Activated CD4-positive, alpha-beta T cell treated with anti-CD3 and anti-CD28 coated beads, Interleukin-2, amount 10 ng/mL, durations not matched to agents 7 days and 5 days (primary cell): ENCODE measurements around the gene CXCR4. TPM values are rescaled to one million over a fixed set of nuclear protein-coding genes. Genes with fewer than 3 reads are reported as not detected.

Experiments used
- CTCF ChIA-PET: fragments of 350-600 bp; sonication (Branson Sonifier 250); formaldehyde crosslinking; loops from one replicate; lab custom pipeline; 2021; ENCODE audit warnings: antibody characterized with exemption; lab: Charles Lee
- POLR2A ChIA-PET: fragments of 350-600 bp; sonication (Branson Sonifier 250); formaldehyde crosslinking; loops from one replicate; lab custom pipeline; 2021; ENCODE audit warnings: antibody characterized with exemption; lab: Charles Lee
- DNase-seq: peaks from one replicate; pipeline ENCODE4 v3.0.0-alpha.2; 2020
- H3K27ac Mint-ChIP-seq: one replicate; pipeline ENCODE4 v1.8.0; 2021; ENCODE audit warnings: mild to moderate bottlenecking, moderate library complexity, mixed read lengths
- H3K27me3 Mint-ChIP-seq: one replicate; pipeline ENCODE4 v1.8.0; 2021; ENCODE audit warnings: mixed read lengths
- H3K36me3 Mint-ChIP-seq: one replicate; pipeline ENCODE4 v1.8.0; 2021; ENCODE audit warnings: low read depth, mixed read lengths
- H3K4me1 Mint-ChIP-seq: one replicate; pipeline ENCODE4 v1.8.0; 2021; ENCODE audit warnings: mixed read lengths
- H3K4me3 Mint-ChIP-seq: one replicate; pipeline ENCODE4 v1.8.0; 2021; ENCODE audit warnings: mild to moderate bottlenecking, moderate library complexity, mixed read lengths
- H3K9me3 Mint-ChIP-seq: one replicate; pipeline ENCODE4 v1.8.0; 2021; ENCODE audit warnings: mixed read lengths
- total RNA-seq, 2 experiments: library from RNA; stranded (reverse); gene quantifications; one replicate each; pipeline ENCODE4 v1.2.3, GENCODE V29; 2021

The CXCR4 gene
- total RNA-seq, 2 experiments from 2014 or later: 147 to 169 TPM

DNA sequence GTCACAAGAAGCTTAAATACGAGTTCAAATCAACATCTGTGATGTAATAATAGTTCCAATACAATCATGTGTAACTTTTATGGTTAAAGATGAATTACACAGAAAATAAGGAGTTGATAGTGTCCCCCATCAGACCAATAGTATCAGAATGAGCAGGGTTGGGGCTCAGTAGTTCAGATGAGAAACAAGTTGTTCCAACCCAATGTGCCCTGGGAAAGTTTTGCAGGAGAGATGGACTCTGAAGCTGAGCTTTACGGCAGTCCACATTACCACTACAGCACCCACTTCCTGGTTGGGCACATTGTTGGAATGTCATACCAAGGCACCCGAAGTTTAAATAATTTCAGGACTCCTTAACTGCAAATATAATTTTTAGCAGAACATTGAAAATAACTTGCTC lies 12.1 kb upstream of the CXCR4 start:
- no peaks in the 10 kb centered on the region for H3K9me3 Mint-ChIP-seq
- POLR2A ChIA-PET: no interaction called here
- H3K4me3 Mint-ChIP-seq: no peak overlapping the region
- peak overlapping the region; percentile 97 for H3K27ac Mint-ChIP-seq
- H3K4me1 Mint-ChIP-seq: peaks cover 88% of the 10 kb centered on the region
- CTCF ChIA-PET: interaction anchor here (0.7 to 1.6 kb wide), 4 partner anchors 8 to 216 kb away, joined by 3 to 4 read pairs (median 3); no protein-coding TSS in a partner anchor
- peaks cover 13% of the 10 kb centered on the region for H3K36me3 Mint-ChIP-seq
- no peak for DNase-seq
- peaks cover 13% of the 10 kb centered on the region for H3K27me3 Mint-ChIP-seq

DNA sequence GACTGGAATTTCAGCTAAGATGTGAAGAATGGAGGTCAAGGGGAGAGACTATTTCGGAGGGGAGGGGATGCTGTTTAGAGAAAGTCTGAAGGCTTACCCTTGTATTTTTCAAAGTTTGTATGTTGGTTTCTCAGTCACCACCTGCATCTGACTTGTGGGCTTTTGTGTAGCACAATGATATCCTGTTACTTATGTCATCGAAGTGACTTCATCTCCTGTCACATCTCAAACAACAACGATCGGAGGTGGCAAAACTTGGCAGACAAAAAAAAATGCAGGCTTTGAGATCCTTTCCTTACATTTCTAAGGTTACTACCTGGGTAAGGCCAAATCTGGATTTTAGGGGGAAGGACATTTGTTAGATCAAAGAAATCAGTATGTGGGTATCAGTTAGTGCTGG lies 11.7 kb upstream of the CXCR4 start:
- Mint-ChIP-seq H3K9me3 (no peaks in the 10 kb centered on the region), H3K4me3 (peak overlapping the region; percentile 61), H3K27me3 (peaks cover 13% of the 10 kb centered on the region), H3K36me3 (peaks cover 13% of the 10 kb centered on the region), H3K4me1 (peaks cover 88% of the 10 kb centered on the region), H3K27ac (peak overlapping the region; percentile 97)
- ChIA-PET CTCF (interaction anchor here (0.7 to 1.6 kb wide), 5 partner anchors 9 to 216 kb away, joined by 3 to 5 read pairs (median 3); no protein-coding TSS in a partner anchor), POLR2A (no interaction called here)
- peak; percentile 71 for DNase-seq

DNA sequence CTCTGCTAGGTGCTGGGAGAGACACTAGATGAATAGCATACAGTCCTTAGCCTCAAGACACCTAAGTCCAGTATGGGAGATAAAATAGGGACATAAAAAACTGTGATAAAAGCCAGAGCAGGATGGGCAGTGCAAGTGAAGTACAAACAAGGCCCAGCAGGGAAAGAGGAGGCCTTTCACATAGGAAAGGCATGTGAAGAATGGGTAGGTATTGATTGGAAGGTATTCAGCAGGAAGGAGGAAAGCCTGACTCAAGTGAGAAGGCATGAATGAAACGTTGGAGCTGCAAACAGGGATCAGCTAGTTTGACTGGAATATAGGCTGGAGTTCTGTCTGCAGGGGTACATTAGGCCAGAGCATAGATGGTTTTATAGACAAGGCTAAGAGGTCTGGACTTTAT lies 11.0 kb upstream of the CXCR4 start:
- Mint-ChIP-seq H3K4me1 (peaks cover 89% of the 10 kb centered on the region), H3K27ac (peak overlapping the region; percentile 97), H3K4me3 (no peak overlapping the region), H3K9me3 (no peaks in the 10 kb centered on the region), H3K27me3 (peaks cover 13% of the 10 kb centered on the region), H3K36me3 (peaks cover 13% of the 10 kb centered on the region)
- no peak for DNase-seq
- POLR2A ChIA-PET: no interaction called here
- CTCF ChIA-PET: interaction anchor here (1.0 to 1.6 kb wide), 5 partner anchors 9 to 215 kb away, joined by 3 to 7 read pairs (median 3); no protein-coding TSS in a partner anchor

DNA sequence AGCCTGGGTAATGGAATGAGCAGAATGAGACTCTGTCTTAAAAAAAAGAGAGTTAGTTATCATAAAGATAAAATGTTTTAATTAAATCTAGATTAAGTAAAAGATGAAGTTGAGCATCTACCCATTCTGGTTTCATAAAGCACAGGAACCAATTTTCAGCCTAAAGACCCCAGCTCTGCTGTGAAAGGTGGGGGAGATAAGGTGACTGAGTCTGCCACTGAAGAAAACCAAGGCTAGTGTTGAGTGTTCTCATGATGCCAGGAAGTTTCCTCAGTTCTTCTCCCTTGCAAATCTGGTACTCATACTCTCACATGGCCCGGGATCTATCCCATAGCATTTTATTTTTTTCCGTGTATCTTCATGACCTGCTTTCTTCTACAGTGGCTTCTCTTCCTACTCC lies 10.4 kb upstream of the CXCR4 start:
- H3K9me3 Mint-ChIP-seq: no peaks in the 10 kb centered on the region
- H3K36me3 Mint-ChIP-seq: peaks cover 13% of the 10 kb centered on the region
- no peak for DNase-seq
- POLR2A ChIA-PET: no interaction called here
- H3K4me1 Mint-ChIP-seq: peaks cover 89% of the 10 kb centered on the region
- peak overlapping the region; percentile 97 for H3K27ac Mint-ChIP-seq
- H3K4me3 Mint-ChIP-seq: no peak overlapping the region
- CTCF ChIA-PET: interaction anchor here (1.0 to 1.6 kb wide), 4 partner anchors 9 to 215 kb away, joined by 3 to 7 read pairs (median 4); no protein-coding TSS in a partner anchor
- peaks cover 13% of the 10 kb centered on the region for H3K27me3 Mint-ChIP-seq

DNA sequence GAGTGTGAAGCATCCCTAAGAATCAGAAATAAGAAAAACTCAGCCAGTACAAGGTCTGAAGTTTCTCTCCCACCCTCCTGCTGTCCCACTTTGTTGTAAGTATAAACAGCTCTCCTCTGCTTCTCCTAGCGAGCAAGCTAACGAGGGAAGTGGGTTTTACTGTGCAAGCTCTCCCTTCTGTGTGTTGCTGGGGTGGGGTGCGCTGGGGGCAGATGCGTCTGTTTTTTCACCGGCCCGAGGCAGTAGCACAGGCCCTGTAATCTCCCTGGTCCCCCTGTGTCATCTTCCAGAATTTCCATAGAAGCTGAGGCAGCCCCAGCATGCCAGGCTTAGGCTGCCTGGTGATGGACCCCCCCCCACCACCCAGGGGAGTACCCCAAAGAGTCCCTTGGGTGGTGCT lies 9.4 kb upstream of the CXCR4 start:
- peaks cover 13% of the 10 kb centered on the region for H3K36me3 Mint-ChIP-seq
- H3K27ac Mint-ChIP-seq: no peak overlapping the region
- ChIA-PET CTCF (no interaction called here), POLR2A (no interaction called here)
- DNase-seq: no peak
- no peak overlapping the region for H3K4me3 Mint-ChIP-seq
- H3K9me3 Mint-ChIP-seq: no peaks in the 10 kb centered on the region
- peaks cover 15% of the 10 kb centered on the region for H3K27me3 Mint-ChIP-seq
- peaks cover 88% of the 10 kb centered on the region for H3K4me1 Mint-ChIP-seq

DNA sequence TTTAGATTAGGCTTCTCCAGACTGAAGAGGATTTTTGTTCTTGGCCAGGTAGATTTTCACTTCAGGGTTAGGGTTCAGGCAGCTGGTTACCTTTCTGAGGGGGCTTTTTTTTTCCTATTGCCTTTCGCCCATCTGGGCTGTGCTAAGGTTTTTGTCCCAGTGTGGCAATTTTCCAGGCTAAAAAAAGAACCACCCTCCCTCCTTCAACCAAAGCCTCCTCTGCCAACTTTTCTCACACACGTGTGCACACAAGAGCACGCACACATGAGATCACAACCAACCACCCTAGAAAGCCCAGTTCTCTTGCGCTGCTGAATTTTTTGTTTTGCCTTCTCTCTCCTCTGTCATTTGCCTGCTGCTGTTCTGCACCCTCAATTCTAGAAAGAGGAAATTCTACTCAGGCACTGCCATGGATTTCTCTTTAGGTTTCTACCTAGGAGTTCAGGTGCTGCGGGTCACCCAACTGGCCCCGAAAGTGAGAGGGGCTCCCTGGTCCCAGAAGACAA lies 8.5 kb upstream of the CXCR4 start:
- Mint-ChIP-seq H3K27me3 (peaks cover 19% of the 10 kb centered on the region), H3K27ac (no peak overlapping the region), H3K4me3 (no peak overlapping the region), H3K9me3 (no peaks in the 10 kb centered on the region), H3K36me3 (peaks cover 13% of the 10 kb centered on the region), H3K4me1 (peaks cover 83% of the 10 kb centered on the region)
- ChIA-PET POLR2A (no interaction called here), CTCF (no interaction called here)
- DNase-seq: no peak

DNA sequence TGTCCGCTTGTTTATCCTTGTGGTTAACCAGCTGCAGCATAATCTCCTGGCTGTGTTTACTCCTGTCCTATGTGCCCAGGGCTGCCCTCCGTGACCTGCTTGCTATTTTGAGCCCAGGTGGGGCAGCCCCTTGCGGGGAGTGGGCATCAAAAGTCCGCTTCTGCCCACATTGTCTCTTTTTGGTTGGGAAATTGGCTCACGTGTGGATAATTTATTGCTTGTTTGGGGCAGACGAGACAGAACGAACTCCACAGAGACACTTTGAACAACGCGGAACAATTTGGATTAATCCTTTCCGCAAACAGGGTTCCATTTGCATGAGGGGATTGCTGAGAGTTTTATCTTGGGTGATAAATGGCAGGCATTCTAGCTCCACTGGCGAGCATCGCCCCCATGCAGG lies 8.1 kb upstream of the CXCR4 start:
- no peak overlapping the region for H3K27ac Mint-ChIP-seq
- peaks cover 13% of the 10 kb centered on the region for H3K36me3 Mint-ChIP-seq
- no peak for DNase-seq
- ChIA-PET POLR2A (no interaction called here), CTCF (interaction anchor here (0.7 kb wide), 1 partner anchor 19 kb away, joined by 3 read pairs; no protein-coding TSS in a partner anchor)
- peaks cover 24% of the 10 kb centered on the region for H3K27me3 Mint-ChIP-seq
- peaks cover 79% of the 10 kb centered on the region for H3K4me1 Mint-ChIP-seq
- H3K9me3 Mint-ChIP-seq: no peaks in the 10 kb centered on the region
- H3K4me3 Mint-ChIP-seq: no peak overlapping the region

DNA sequence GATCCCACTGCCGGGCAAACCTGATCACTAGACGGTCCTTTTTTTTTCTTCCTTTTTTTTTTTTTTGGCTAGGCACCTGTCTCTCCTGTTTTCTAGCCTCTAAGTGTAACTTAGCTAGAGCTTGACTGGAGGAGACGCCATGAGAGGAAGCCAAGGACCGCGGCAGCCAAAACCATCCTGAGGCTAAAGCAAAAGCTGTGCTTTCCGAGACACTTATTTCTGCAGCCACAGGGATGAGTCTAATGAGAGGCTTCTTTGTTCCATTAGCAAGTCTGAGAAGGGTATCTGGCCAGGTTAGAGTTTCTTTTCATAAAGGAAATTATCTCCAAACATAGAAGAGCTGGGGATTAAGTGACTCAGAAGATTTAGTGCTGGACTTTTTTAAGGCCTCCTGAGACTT lies 7.3 kb upstream of the CXCR4 start:
- no peak for DNase-seq
- POLR2A ChIA-PET: interaction anchor here (0.6 kb wide), 1 partner anchor 33 kb away, joined by 4 read pairs; no protein-coding TSS in a partner anchor
- H3K4me1 Mint-ChIP-seq: peaks cover 78% of the 10 kb centered on the region

DNA sequence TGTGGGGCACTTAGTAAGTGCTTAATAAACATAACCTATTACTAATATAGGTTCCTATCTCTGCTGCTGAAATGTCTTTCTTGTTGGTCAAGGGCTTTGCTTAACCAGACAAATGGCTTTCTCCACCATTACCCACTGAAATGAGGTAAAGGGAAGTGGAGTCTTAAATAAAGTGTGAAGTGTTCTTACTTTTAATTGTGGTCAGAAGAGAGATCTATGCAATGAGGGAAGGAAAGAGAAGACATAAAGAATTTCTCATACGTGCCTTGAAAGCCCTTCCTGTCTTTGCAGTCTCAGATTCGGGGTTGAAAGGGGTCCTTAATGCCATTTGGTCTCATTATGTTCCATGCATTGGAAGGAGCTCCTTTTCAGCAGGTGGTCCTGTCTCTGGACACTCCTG lies 6.9 kb upstream of the CXCR4 start:
- peaks cover 34% of the 10 kb centered on the region for H3K27me3 Mint-ChIP-seq
- H3K4me1 Mint-ChIP-seq: peaks cover 78% of the 10 kb centered on the region
- peaks cover 8% of the 10 kb centered on the region for H3K36me3 Mint-ChIP-seq
- no peak for DNase-seq
- CTCF ChIA-PET: interaction anchor here (0.5 to 0.8 kb wide), 3 partner anchors 9 to 36 kb away, joined by 3 to 4 read pairs (median 3); no protein-coding TSS in a partner anchor
- peak overlapping the region; percentile 3 for H3K27ac Mint-ChIP-seq
- POLR2A ChIA-PET: interaction anchor here (0.6 kb wide), 1 partner anchor 33 kb away, joined by 4 read pairs; no protein-coding TSS in a partner anchor
- H3K4me3 Mint-ChIP-seq: no peak overlapping the region
- H3K9me3 Mint-ChIP-seq: no peaks in the 10 kb centered on the region

More for the DNA sequence above, 7.3 kb upstream of the CXCR4 start:
- peaks cover 8% of the 10 kb centered on the region for H3K36me3 Mint-ChIP-seq
- no peak overlapping the region for H3K4me3 Mint-ChIP-seq
- CTCF ChIA-PET: interaction anchor here (0.6 to 0.7 kb wide), 4 partner anchors 18 to 609 kb away, joined by 3 to 4 read pairs (median 4); no protein-coding TSS in a partner anchor
- peaks cover 32% of the 10 kb centered on the region for H3K27me3 Mint-ChIP-seq
- H3K27ac Mint-ChIP-seq: peak overlapping the region; percentile 3
- H3K9me3 Mint-ChIP-seq: no peaks in the 10 kb centered on the region

DNA sequence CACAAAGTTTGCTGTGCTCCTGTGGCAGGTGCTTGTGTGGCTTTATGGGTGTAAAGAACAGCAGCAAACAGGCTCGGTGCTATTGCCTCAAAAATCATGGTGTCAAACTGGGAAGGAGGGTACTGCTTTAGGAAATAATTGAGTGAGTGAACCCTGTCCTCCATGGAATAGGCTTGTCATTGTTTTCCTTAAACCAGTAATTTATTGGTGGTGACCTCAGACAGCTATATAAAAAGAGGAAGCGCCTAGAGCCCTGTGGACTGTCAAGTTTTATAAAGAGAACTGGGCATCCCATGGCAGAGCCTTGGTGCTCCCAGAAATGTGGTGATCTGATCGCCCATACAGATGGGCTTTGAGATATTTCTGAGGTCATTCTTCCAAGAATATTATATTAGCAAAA lies 4.7 kb upstream of the CXCR4 start:
- DNase-seq: no peak
- H3K36me3 Mint-ChIP-seq: peaks cover 2% of the 10 kb centered on the region
- no peak overlapping the region for H3K4me3 Mint-ChIP-seq
- H3K27ac Mint-ChIP-seq: no peak overlapping the region
- ChIA-PET CTCF (no interaction called here), POLR2A (no interaction called here)
- H3K4me1 Mint-ChIP-seq: peaks cover 64% of the 10 kb centered on the region
- peaks cover 27% of the 10 kb centered on the region for H3K27me3 Mint-ChIP-seq
- no peaks in the 10 kb centered on the region for H3K9me3 Mint-ChIP-seq

DNA sequence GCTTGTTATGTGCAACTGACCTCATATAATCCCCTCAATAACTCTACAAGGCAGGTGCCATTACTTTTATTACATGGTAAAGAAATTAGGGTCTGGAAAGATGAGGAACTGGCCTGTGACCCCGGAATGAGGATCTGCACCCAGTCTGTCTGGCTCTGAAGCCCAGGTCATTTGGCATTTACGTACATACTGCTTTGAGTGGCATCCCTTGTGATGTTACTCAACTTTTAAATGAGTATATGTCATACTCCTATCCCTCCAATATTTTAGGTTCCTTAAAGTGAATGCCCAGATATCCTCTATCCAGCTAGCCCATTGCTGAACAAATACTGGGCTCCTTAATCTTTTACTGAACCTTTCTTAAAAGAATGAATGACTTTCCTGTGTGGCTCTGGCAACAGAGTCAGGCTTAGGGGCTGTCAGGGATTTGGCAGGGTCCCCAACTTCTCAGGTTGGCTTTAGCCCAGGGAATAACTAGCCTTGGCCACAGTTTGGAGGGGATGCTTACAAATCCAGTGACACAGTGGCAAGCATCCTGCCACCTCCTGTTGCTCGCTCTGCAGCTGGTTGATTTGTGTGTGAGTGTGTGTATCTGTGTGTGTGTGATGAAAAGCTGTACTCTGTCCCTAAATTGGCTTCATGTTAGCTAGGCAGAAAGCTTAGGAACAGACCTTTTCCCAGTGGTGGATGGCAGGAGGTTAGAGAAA lies 3.4 kb upstream of the CXCR4 start:
- Mint-ChIP-seq H3K27me3 (peaks cover 23% of the 10 kb centered on the region), H3K4me3 (no peak overlapping the region), H3K27ac (no peak overlapping the region), H3K36me3 (peaks cover 8% of the 10 kb centered on the region), H3K9me3 (no peaks in the 10 kb centered on the region), H3K4me1 (peaks cover 54% of the 10 kb centered on the region)
- POLR2A ChIA-PET: no interaction called here
- CTCF ChIA-PET: no interaction called here
- no peak for DNase-seq

DNA sequence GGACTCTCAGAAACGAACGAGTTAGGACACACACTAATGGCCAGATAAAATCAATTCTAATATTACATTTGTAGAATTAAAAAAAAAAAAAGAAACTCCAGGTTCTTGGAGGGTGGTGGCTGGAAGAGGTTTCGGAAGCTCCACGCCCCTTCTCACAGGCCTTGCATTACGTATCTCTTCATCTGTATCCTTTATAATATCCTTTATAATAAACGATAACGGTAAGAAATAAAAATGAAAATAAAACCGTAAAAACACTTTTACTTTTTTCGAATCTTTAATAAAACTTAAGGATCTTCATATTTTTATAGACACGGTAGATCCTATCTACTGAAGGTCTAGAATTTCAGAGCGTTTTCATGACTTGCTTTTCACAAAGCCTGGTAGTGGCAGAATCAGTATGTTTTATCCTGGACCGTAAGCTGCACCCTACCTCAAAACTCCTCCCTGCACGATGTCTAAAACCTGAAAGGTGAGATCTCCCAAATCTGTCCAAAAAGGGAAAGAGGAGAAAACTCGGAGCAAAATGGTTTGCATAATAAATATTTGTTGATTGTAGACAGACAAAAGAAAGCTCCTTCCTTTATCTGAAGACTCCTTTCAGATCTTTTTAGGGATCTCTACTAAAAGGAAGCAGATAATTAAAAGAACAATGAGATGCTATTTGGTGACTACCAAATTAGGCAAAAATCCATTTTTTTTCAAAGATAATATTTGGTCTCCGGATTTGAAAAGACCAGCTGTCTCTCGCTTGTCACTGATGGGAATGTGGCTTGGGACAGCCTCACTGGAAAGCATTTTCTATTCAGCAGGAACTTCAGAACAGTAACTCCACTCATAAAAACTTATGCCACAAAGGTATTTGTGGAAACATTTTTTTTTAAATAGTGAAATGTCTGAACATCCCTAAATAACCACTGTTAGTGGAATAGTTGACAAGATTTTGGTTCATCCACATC lies 2.0 kb upstream of the CXCR4 start:
- H3K27me3 Mint-ChIP-seq: peaks cover 23% of the 10 kb centered on the region
- H3K4me1 Mint-ChIP-seq: peaks cover 57% of the 10 kb centered on the region
- H3K36me3 Mint-ChIP-seq: peaks cover 21% of the 10 kb centered on the region
- peak overlapping the region; percentile 98 for H3K4me3 Mint-ChIP-seq
- ChIA-PET POLR2A (no interaction called here), CTCF (interaction anchor here (0.6 to 1.9 kb wide), 3 partner anchors 8 to 203 kb away, joined by 3 to 7 read pairs (median 6); no protein-coding TSS in a partner anchor)
- no peak for DNase-seq
- no peaks in the 10 kb centered on the region for H3K9me3 Mint-ChIP-seq
- peak overlapping the region; percentile 59 for H3K27ac Mint-ChIP-seq
